SK-N-SH (cell line): ENCODE measurements around the gene ANO3. TPM values are rescaled to one million over a fixed set of nuclear protein-coding genes. Genes with fewer than 3 reads are reported as not detected.
A peak's percentile ranks its signal among the peaks of the same experiment; 100 is the strongest.

Experiments used
- CTCF ChIA-PET: fragments of 300-600, 350-600 bp; formaldehyde crosslinking; extraction: SDS; loops from one replicate; lab custom pipeline; 2021; lab: Yijun Ruan, JAX
- POLR2A ChIA-PET: fragments of 350-600 bp; sonication (Branson Sonifier 250); formaldehyde crosslinking; extraction: SDS; loops from one replicate; lab custom pipeline; 2020; ENCODE audit warnings: antibody characterized with exemption, inconsistent platforms; lab: Yijun Ruan, JAX
- DNase-seq: peaks from one replicate; pipeline ENCODE4 v3.0.0; 2012
- H2AFZ ChIP-seq: fragments of 200-600 bp; sonication (generic); 2 replicates; pipeline ENCODE4 v1.8.1; 2016; ENCODE audit warnings: antibody characterized with exemption, mild to moderate bottlenecking, low read depth
- H3F3A ChIP-seq: fragments of 200-600 bp; sonication (generic); replicated peaks from 2 replicates; pipeline ENCODE3; 2016; ENCODE audit warnings: antibody characterized with exemption, mild to moderate bottlenecking; ENCODE audit not compliant: insufficient read depth
- H3K27ac ChIP-seq, 2 experiments: fragments of 200-500 bp in 1 of 2; fragments of 200-600 bp in 1 of 2; sonication (Bioruptor generic) in 1 of 2; sonication (generic), shearing (Covaris generic) in 1 of 2; 2 replicates each; pipeline versions ENCODE4 v1.5.1 to v1.6.1; 2014 to 2016; ENCODE audit warnings: low read depth in 2 of 2, inconsistent platforms in 1 of 2, low read length in 1 of 2, mild to moderate bottlenecking in 1 of 2, mixed read lengths in 1 of 2
- H3K27me3 ChIP-seq: fragments of 200-600 bp; sonication (generic), shearing (Covaris generic); 2 replicates; pipeline ENCODE4 v1.6.1; 2016; ENCODE audit warnings: mixed run types; ENCODE audit not compliant: insufficient read depth
- H3K36me3 ChIP-seq, 2 experiments: fragments of 200-500 bp in 1 of 2; fragments of 200-600 bp in 1 of 2; sonication (Bioruptor generic) in 1 of 2; sonication (generic) in 1 of 2; replicated peaks in 1 of 2; 2 replicates each; pipeline versions ENCODE3 to v1.5.1; 2014 to 2016; ENCODE audit warnings: low read length in 1 of 2, mild to moderate bottlenecking in 1 of 2; ENCODE audit not compliant: insufficient read depth in 2 of 2, control insufficient read depth in 1 of 2
- H3K4me1 ChIP-seq, 2 experiments: fragments of 200-500 bp in 1 of 2; fragments of 200-600 bp in 1 of 2; sonication (Bioruptor generic) in 1 of 2; sonication (generic), shearing (Covaris generic) in 1 of 2; 2 replicates each; pipeline versions ENCODE4 v1.5.1 to v1.6.1; 2014 to 2016; ENCODE audit warnings: low read depth in 1 of 2, low read length in 1 of 2, mixed run types in 1 of 2; ENCODE audit not compliant: insufficient read depth in 2 of 2, control insufficient read depth in 1 of 2
- H3K4me2 ChIP-seq: fragments of 200-600 bp; sonication (generic), shearing (Covaris generic); 2 replicates; pipeline ENCODE4 v1.6.1; 2017; ENCODE audit warnings: mixed run types
- H3K4me3 ChIP-seq, 2 experiments: fragments of 200-500 bp in 1 of 2; fragments of 200-600 bp in 1 of 2; sonication (Bioruptor generic) in 1 of 2; sonication (generic), shearing (Covaris generic) in 1 of 2; 2 replicates each; pipeline versions ENCODE4 v1.5.1 to v1.8.1; 2014 to 2016; ENCODE audit warnings: low read depth in 2 of 2, inconsistent platforms in 1 of 2, low read length in 1 of 2, mild to moderate bottlenecking in 1 of 2, mixed read lengths in 1 of 2, moderate library complexity in 1 of 2
- H3K79me2 ChIP-seq: fragments of 200-600 bp; sonication (generic); 2 replicates; pipeline ENCODE4 v1.8.1; 2017; ENCODE audit warnings: mild to moderate bottlenecking; ENCODE audit not compliant: insufficient read depth
- H3K9ac ChIP-seq: fragments of 200-600 bp; sonication (generic); 2 replicates; pipeline ENCODE4 v1.6.1; 2017; ENCODE audit warnings: mixed run types
- H3K9me2 ChIP-seq: fragments of 200-600 bp; sonication (generic); 2 replicates; pipeline ENCODE4 v1.6.1; 2017; ENCODE audit warnings: mixed run types
- H3K9me3 ChIP-seq: fragments of 200-600 bp; sonication (generic); 2 replicates; pipeline ENCODE4 v1.6.1; 2017; ENCODE audit warnings: mixed run types, mild to moderate bottlenecking, moderate library complexity
- H4K20me1 ChIP-seq: fragments of 200-600 bp; sonication (generic); 2 replicates; pipeline ENCODE4 v1.6.1; 2017; ENCODE audit warnings: mild to moderate bottlenecking, mixed run types; ENCODE audit not compliant: insufficient read depth
- CHD2 ChIP-seq: fragments of 150-350 bp; IDR thresholded peaks from 2 replicates; pipeline ENCODE4 v1.6.1; 2018; ENCODE audit warnings: low read length; ENCODE audit not compliant: partially characterized antibody
- CTCF ChIP-seq: fragments of 200-600 bp; sonication (generic); IDR thresholded peaks from 2 replicates; pipeline ENCODE4 v1.6.1; 2017; ENCODE audit warnings: antibody characterized with exemption, mild to moderate bottlenecking, moderate library complexity
- EZH2phosphoT487 ChIP-seq: fragments of 200-600 bp; sonication (generic); IDR thresholded peaks from 2 replicates; pipeline ENCODE4 v1.6.1; 2017; ENCODE audit warnings: low read depth, mixed run types, mild to moderate bottlenecking, antibody characterized with exemption, moderate library complexity, borderline replicate concordance
- FOSL2 ChIP-seq: IDR thresholded peaks from 2 replicates; pipeline ENCODE4 v1.4.0; 2012; ENCODE audit warnings: low read depth, mild to moderate bottlenecking, moderate library complexity, borderline replicate concordance
- GABPA ChIP-seq: IDR thresholded peaks from 2 replicates; pipeline ENCODE4 v1.4.0; 2012; ENCODE audit warnings: low read depth, mild to moderate bottlenecking
- GATA2 ChIP-seq: sonication (generic); formaldehyde crosslinking; IDR thresholded peaks from 2 replicates; pipeline ENCODE4 v1.5.0; 2020; ENCODE audit warnings: mild to moderate bottlenecking, missing genetic modification reagents
- IRF3 ChIP-seq: fragments of 150-350 bp; IDR thresholded peaks from 2 replicates; pipeline ENCODE4 v1.6.1; 2016; ENCODE audit warnings: mild to moderate bottlenecking, low read depth, low read length
- JUND ChIP-seq: IDR thresholded peaks from 2 replicates; pipeline ENCODE4 v1.4.0; 2012
- MAX ChIP-seq: IDR thresholded peaks from 2 replicates; pipeline ENCODE4 v1.4.0; 2012; ENCODE audit warnings: low read depth
- MEF2A ChIP-seq: IDR thresholded peaks from 2 replicates; pipeline ENCODE4 v1.4.0; 2012; ENCODE audit warnings: low read depth, borderline replicate concordance
- NFIC ChIP-seq: IDR thresholded peaks from 2 replicates; pipeline ENCODE4 v1.4.0; 2012; ENCODE audit warnings: borderline replicate concordance
- PBX3 ChIP-seq: IDR thresholded peaks from 2 replicates; pipeline ENCODE4; 2012
- RCOR1 ChIP-seq: fragments of 150-350 bp; IDR thresholded peaks from 2 replicates; pipeline ENCODE4 v1.6.1; 2017; ENCODE audit warnings: antibody characterized with exemption, low read length
- REST ChIP-seq: IDR thresholded peaks from 2 replicates; pipeline ENCODE4 v1.6.1; 2012; ENCODE audit warnings: mild to moderate bottlenecking, low read depth, low read length, moderate library complexity
- RFX5 ChIP-seq: IDR thresholded peaks from 2 replicates; pipeline ENCODE4 v1.6.1; 2012; ENCODE audit warnings: mild to moderate bottlenecking, improper control_type of control experiment, low read length
- RXRA ChIP-seq: IDR thresholded peaks from 2 replicates; pipeline ENCODE4 v1.4.0; 2012; ENCODE audit warnings: low read depth, mild to moderate bottlenecking, borderline replicate concordance
- SIN3A ChIP-seq: IDR thresholded peaks from 2 replicates; pipeline ENCODE4 v1.6.1; 2012; ENCODE audit warnings: low read depth, mild to moderate bottlenecking, low read length, moderate library complexity, borderline replicate concordance
- TAF1 ChIP-seq: IDR thresholded peaks from 2 replicates; pipeline ENCODE4 v1.6.1; 2012; ENCODE audit warnings: low read depth, mild to moderate bottlenecking, low read length, moderate library complexity, borderline replicate concordance
- TEAD4 ChIP-seq: IDR thresholded peaks from 2 replicates; pipeline ENCODE4 v1.4.0; 2012; ENCODE audit warnings: mild to moderate bottlenecking, borderline replicate concordance; ENCODE audit not compliant: insufficient read depth
- YY1 ChIP-seq: IDR thresholded peaks from 2 replicates; pipeline ENCODE4 v1.4.0; 2012; ENCODE audit warnings: low read depth, mild to moderate bottlenecking
- ZBTB33 ChIP-seq: IDR thresholded peaks from 2 replicates; pipeline ENCODE4 v1.4.0; 2012; ENCODE audit warnings: low read depth, borderline replicate concordance
- WGBS: methylation state at CpG from one replicate; pipeline ENCODE4 v1.1.6; 2017; ENCODE audit warnings: low lambda C conversion rate; 5-methylcytosine and 5-hydroxymethylcytosine counted together
- polyA plus RNA-seq, 3 experiments: library from polyadenylated mRNA; depleted of rRNA; stranded (reverse); fragments of >200 nt; gene quantifications; 2 replicates each; pipeline ENCODE4 v1.2.3, GENCODE V29; 2012

ANO3 gene
- polyA plus RNA-seq, 1 of the 3 experiments (the other 2 are of a cell fraction), result 0.13 TPM

- TF ChIP-seq IRF3, result no peak
- no peak for TF ChIP-seq CTCF
- peak; percentile 22; the same call in 1 of the 2 replicates for TF ChIP-seq SIN3A
- no peak for TF ChIP-seq YY1
Observed at GRCh38 chr11:26623076-26623659, 291.2 kb downstream of the ANO3 start (continued).

GRCh38 chr11:26626346-26626745 lies 294.4 kb downstream of the ANO3 start:
- peaks cover 2% of the 10 kb centered on the region for H3F3A ChIP-seq
- H3K9me2 ChIP-seq, result no peaks in the 10 kb centered on the region
- 83% methylated on average over 1 of the region's 1 CpG for WGBS
- H2AFZ ChIP-seq, result no peak overlapping the region
- H3K9ac ChIP-seq, result no peak overlapping the region
- H4K20me1 ChIP-seq, result no peaks in the 10 kb centered on the region
- no peak for DNase-seq
- H3K4me2 ChIP-seq, result no peak overlapping the region
- peaks cover 0 to 17% of the 10 kb centered on the region in 2 experiments; a peak in 2 of 4 replicates for H3K4me1 ChIP-seq
- H3K27me3 ChIP-seq, result no peaks in the 10 kb centered on the region
- H3K79me2 ChIP-seq, result no peaks in the 10 kb centered on the region
- no peak overlapping the region for H3K4me3 ChIP-seq
- TF ChIP-seq JUND (no peak), TEAD4 (no peak), ZBTB33 (no peak), EZH2phosphoT487 (no peak), GATA2 (CRISPR knock-in tag) (no peak), MEF2A (no peak), CHD2 (no peak), RFX5 (no peak), GABPA (no peak), RCOR1 (no peak), SIN3A (no peak), RXRA (no peak), TAF1 (no peak), PBX3 (no peak), REST (no peak), FOSL2 (no peak), NFIC (no peak), MAX (no peak)
- no peaks in the 10 kb centered on the region for H3K36me3 ChIP-seq
- CTCF ChIA-PET, result interaction anchor here (0.7 kb wide), 1 partner anchor 62 kb away, joined by 4 read pairs; no protein-coding TSS in a partner anchor
- no peak overlapping the region for H3K27ac ChIP-seq
- POLR2A ChIA-PET, result no interaction called here
- no peaks in the 10 kb centered on the region for H3K9me3 ChIP-seq
